ENCODE data around the gene PPBP.

DNA sequence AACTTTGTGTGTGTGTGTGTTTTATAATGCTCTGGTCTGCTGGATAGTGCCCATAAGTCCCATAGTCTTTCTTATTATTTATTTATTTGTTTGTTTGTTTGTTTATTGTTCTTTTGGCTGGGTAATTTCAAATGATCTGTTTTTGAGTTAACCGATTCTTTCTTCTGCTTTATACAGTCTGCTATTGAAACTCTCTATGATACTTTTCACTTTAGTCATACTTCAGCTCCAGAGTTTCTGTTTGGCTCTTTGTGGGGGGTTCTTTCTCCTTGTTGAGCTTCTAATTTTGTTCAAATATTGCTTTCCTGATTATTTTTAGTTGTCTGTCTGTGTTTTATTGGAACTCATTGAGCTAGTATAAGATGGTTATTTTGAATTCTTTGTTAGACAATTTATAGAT, 40.5 kb upstream of the PPBP start:
- no peak for TF ChIP-seq POLR2A (IDR thresholded peaks at IDR 0.05; ENCODE audit: low read length)
- TF ChIP-seq GATA1 (IDR thresholded peaks at IDR 0.05; ENCODE audit: low read depth, low read length): no peak

Data from erythroblast (primary cell).